Osteocyte (in vitro differentiated cells): ENCODE results near the gene PARD3B. TPM values are rescaled to one million over a fixed set of nuclear protein-coding genes. Genes with fewer than 3 reads are reported as not detected.

Experiments used
- DNase-seq: peaks from one replicate; pipeline ENCODE4 v3.0.0; 2021; ENCODE audit warnings: mixed read lengths; ENCODE audit not compliant: unreplicated experiment; ENCODE audit errors: extremely low spot score
- H3K27ac Mint-ChIP-seq: one replicate; pipeline ENCODE4 v1.8.0; 2021; ENCODE audit warnings: mild to moderate bottlenecking, mixed read lengths; ENCODE audit not compliant: unreplicated experiment
- H3K27me3 Mint-ChIP-seq: one replicate; pipeline ENCODE4 v1.8.0; 2021; ENCODE audit warnings: mixed read lengths; ENCODE audit not compliant: unreplicated experiment
- H3K36me3 Mint-ChIP-seq: one replicate; pipeline ENCODE4 v1.8.0; 2021; ENCODE audit warnings: mixed read lengths; ENCODE audit not compliant: unreplicated experiment
- H3K4me1 Mint-ChIP-seq: one replicate; pipeline ENCODE4 v1.8.0; 2021; ENCODE audit warnings: mixed read lengths; ENCODE audit not compliant: unreplicated experiment
- H3K4me3 Mint-ChIP-seq: one replicate; pipeline ENCODE4 v1.8.0; 2021; ENCODE audit warnings: mild to moderate bottlenecking, moderate library complexity, mixed read lengths; ENCODE audit not compliant: unreplicated experiment
- H3K9me3 Mint-ChIP-seq: one replicate; pipeline ENCODE4 v1.8.0; 2021; ENCODE audit warnings: mixed read lengths; ENCODE audit not compliant: unreplicated experiment
- total RNA-seq: library from RNA; stranded (reverse); gene quantifications from 2 replicates; pipeline ENCODE4 v1.2.1, GENCODE V29; 2021
- TF ChIP-seq, protein P1 (sequence below): fragments of 200-600 bp; sonication (generic); IDR thresholded peaks from 2 replicates; pipeline ENCODE4 v1.5.0; 2021; ENCODE audit warnings: antibody characterized with exemption, mild to moderate bottlenecking, moderate library complexity

The PARD3B gene
- total RNA-seq, 1 donor from 2014 or later = 26.7 TPM

- no peaks in the 10 kb centered on the region for H3K27me3 Mint-ChIP-seq
- peaks cover 19% of the 10 kb centered on the region for H3K9me3 Mint-ChIP-seq
- no peak overlapping the region for H3K27ac Mint-ChIP-seq
- peaks cover 3% of the 10 kb centered on the region for H3K4me1 Mint-ChIP-seq
- peaks cover 2% of the 10 kb centered on the region for H3K36me3 Mint-ChIP-seq
- no peak overlapping the region for H3K4me3 Mint-ChIP-seq
- TF ChIP-seq, protein P1, sequence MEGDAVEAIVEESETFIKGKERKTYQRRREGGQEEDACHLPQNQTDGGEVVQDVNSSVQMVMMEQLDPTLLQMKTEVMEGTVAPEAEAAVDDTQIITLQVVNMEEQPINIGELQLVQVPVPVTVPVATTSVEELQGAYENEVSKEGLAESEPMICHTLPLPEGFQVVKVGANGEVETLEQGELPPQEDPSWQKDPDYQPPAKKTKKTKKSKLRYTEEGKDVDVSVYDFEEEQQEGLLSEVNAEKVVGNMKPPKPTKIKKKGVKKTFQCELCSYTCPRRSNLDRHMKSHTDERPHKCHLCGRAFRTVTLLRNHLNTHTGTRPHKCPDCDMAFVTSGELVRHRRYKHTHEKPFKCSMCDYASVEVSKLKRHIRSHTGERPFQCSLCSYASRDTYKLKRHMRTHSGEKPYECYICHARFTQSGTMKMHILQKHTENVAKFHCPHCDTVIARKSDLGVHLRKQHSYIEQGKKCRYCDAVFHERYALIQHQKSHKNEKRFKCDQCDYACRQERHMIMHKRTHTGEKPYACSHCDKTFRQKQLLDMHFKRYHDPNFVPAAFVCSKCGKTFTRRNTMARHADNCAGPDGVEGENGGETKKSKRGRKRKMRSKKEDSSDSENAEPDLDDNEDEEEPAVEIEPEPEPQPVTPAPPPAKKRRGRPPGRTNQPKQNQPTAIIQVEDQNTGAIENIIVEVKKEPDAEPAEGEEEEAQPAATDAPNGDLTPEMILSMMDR = no peak
- no peak for DNase-seq
Observed at GRCh38 chr2:204863336-204863735, 318.1 kb downstream of the PARD3B start.

- H3K27me3 Mint-ChIP-seq = no peaks in the 10 kb centered on the region
- H3K4me3 Mint-ChIP-seq = no peak overlapping the region
- H3K36me3 Mint-ChIP-seq = no peaks in the 10 kb centered on the region
- peaks cover 21% of the 10 kb centered on the region for H3K4me1 Mint-ChIP-seq
- peaks cover 11% of the 10 kb centered on the region for H3K9me3 Mint-ChIP-seq
- TF ChIP-seq, protein P1 = no peak
- H3K27ac Mint-ChIP-seq = no peak overlapping the region
- no peak for DNase-seq
Observed at GRCh38 chr2:204869132-204869823, 324.0 kb downstream of the PARD3B start.

DNA sequence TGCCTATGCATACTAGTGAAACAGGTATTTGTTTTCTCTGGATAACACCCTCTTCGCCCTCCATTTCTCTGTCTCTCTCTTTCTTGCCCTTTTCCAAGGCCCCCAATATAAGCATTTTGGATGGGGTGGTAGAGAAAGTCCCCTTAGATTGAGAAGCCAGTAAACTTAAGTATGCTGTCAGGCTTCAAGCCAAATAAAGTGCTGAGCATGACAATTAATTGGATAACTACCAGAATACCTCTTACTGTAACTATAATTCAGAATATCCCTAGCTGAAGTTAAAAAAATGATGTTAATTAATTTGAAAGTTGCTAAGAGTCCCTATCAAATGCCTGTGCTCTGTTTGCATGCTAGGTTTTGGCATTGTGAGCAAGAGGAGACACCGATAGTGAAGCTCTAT, 324.8 kb downstream of the PARD3B start:
- Mint-ChIP-seq H3K9me3 (peaks cover 4% of the 10 kb centered on the region), H3K27ac (no peak overlapping the region), H3K36me3 (no peaks in the 10 kb centered on the region), H3K27me3 (no peaks in the 10 kb centered on the region), H3K4me1 (peaks cover 21% of the 10 kb centered on the region), H3K4me3 (no peak overlapping the region)
- TF ChIP-seq, protein P1 = no peak
- no peak for DNase-seq

- DNase-seq = no peak
- Mint-ChIP-seq H3K4me3 (no peak overlapping the region), H3K27ac (no peak overlapping the region), H3K36me3 (no peaks in the 10 kb centered on the region), H3K4me1 (peaks cover 21% of the 10 kb centered on the region), H3K9me3 (no peaks in the 10 kb centered on the region), H3K27me3 (no peaks in the 10 kb centered on the region)
- TF ChIP-seq, protein P1 = peak; percentile 73
Observed at GRCh38 chr2:204871231-204871953, 326.1 kb downstream of the PARD3B start.

DNA sequence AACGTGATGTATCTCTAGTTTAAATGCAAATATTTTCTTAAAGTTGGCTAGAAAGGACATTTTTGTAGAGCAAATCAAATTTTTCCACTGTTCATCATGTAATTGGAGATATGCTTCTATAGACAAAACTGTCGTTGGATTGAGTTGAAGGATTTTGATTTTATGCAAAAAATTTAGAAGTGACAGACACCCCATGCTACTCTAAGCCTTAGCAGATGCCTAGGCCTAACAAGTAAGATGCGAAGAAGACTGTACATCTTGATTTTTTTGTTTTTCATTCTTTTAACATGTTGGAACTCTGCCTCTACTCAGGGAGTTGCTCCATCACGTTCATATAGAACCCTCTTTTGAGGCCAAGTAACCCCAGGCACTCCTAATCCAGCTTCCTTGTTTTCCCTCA, 331.0 kb downstream of the PARD3B start:
- Mint-ChIP-seq H3K36me3 (no peaks in the 10 kb centered on the region), H3K4me3 (no peak overlapping the region), H3K9me3 (no peaks in the 10 kb centered on the region), H3K4me1 (peaks cover 10% of the 10 kb centered on the region), H3K27ac (no peak overlapping the region), H3K27me3 (no peaks in the 10 kb centered on the region)
- DNase-seq = no peak
- TF ChIP-seq, protein P1 = no peak
